ENCODE data around the gene DERL3. TPM values are rescaled to one million over a fixed set of nuclear protein-coding genes. Genes with fewer than 3 reads are reported as not detected.

DERL3 gene
- total RNA-seq, 1 experiment from 2014 or later: 9.8 TPM

GRCh38 chr22:23875801-23876200 is 37.0 kb upstream of the DERL3 start:
- Histone ChIP-seq H4K8ac (replicated peaks; ENCODE audit: insufficient read length, low read depth, low read length) (no peak overlapping the region), H3T11ph (ENCODE audit: low read length) (no peak overlapping the region), H4K20me1 (ENCODE audit: control insufficient read depth, insufficient read depth, insufficient read length) (no peaks in the 10 kb centered on the region), H4K91ac (ENCODE audit: insufficient read length, low read depth, low read length) (no peak overlapping the region), H3K4me1 (ENCODE audit: insufficient read depth, low read length) (no peaks in the 10 kb centered on the region), H3K4ac (ENCODE audit: low read depth, low read length) (no peak overlapping the region), H2BK12ac (ENCODE audit: insufficient read length, low read depth, low read length) (no peak overlapping the region), H2AK5ac (ENCODE audit: insufficient read length, low read length) (no peak overlapping the region), H3K23ac (ENCODE audit: insufficient read length, low read depth, low read length) (no peak overlapping the region), H3K79me2 (ENCODE audit: insufficient read depth, low read length) (no peaks in the 10 kb centered on the region), H3K79me1 (ENCODE audit: insufficient read depth, low read depth, low read length, poor library complexity, severe bottlenecking) (no peaks in the 10 kb centered on the region), H3K4me2 (ENCODE audit: insufficient read depth, insufficient read length, low read length) (no peak overlapping the region), H3K18ac (ENCODE audit: insufficient read length, low read depth, low read length) (no peak overlapping the region), H2BK120ac (ENCODE audit: low read depth, low read length, poor library complexity, severe bottlenecking) (no peak overlapping the region), H3K56ac (ENCODE audit: insufficient read length, low read depth, low read length) (no peak overlapping the region), H3K27ac (ENCODE audit: insufficient read length, low read depth, low read length) (no peak overlapping the region), H3K27me3 (ENCODE audit: insufficient read depth, low read length) (no peaks in the 10 kb centered on the region), H2BK20ac (ENCODE audit: low read depth, low read length, poor library complexity, severe bottlenecking) (no peak overlapping the region), H4K5ac (ENCODE audit: insufficient read length, low read depth, low read length) (no peak overlapping the region), H3K14ac (ENCODE audit: insufficient read depth, low read length) (no peak overlapping the region), H3K23me2 (ENCODE audit: insufficient read length, low read depth, low read length, poor library complexity, severe bottlenecking) (no peaks in the 10 kb centered on the region), H2BK5ac (ENCODE audit: insufficient read length, low read length) (no peak overlapping the region), H3K9ac (ENCODE audit: extremely low read depth, insufficient read length, low read length) (no peak overlapping the region), H3K9me3 (ENCODE audit: control insufficient read depth, low read depth, low read length) (no peaks in the 10 kb centered on the region), H2AFZ (ENCODE audit: low read length) (no peak overlapping the region), H2BK15ac (ENCODE audit: low read depth, low read length) (no peak overlapping the region)
- Mint-ChIP-seq H3K9me3 (no peaks in the 10 kb centered on the region), H3K4me1 (peaks cover 0 to 4% of the 10 kb centered on the region in 2 experiments; a peak in 1 of 4 replicates), H3K27me3 (ENCODE audit: low read depth) (no peaks in the 10 kb centered on the region), H3K36me3 (ENCODE audit: insufficient read depth in 1 of 3, low read depth in 3 of 3) (peaks cover 4 to 19% (median 10%) of the 10 kb centered on the region in 3 experiments; a peak in 5 of 7 replicates), H3K4me3 (no peak overlapping the region), H3K27ac (no peak overlapping the region)
- no peak for TF ChIP-seq CTCF (conservative IDR thresholded peaks at IDR 0.05)
- WGBS (ENCODE audit: extremely low coverage, insufficient read length, low lambda C conversion rate): no CpG with 5 or more reads among the region's 2 CpGs
- no peak for DNase-seq
